Cardiac muscle cell (in vitro differentiated cells and primary cell): ENCODE data around the gene ABCA4. TPM values are rescaled to one million over a fixed set of nuclear protein-coding genes. Genes with fewer than 3 reads are reported as not detected.
A peak's percentile ranks its signal among the peaks of the same experiment; 100 is the strongest.

ENCODE experiments used
- DNase-seq, 2 donors: peaks; one replicate each; pipeline versions ENCODE4 v3.0.0 to v3.0.0-alpha.2; 2010 to 2017; ENCODE audit warnings: low read depth in 1 of 2, low spot score in 1 of 2
- H3K27ac ChIP-seq: fragments of 200-600 bp; sonication (generic); 2 replicates; pipeline ENCODE4 v1.5.1; 2016
- H3K27me3 ChIP-seq: fragments of 200-600 bp; sonication (generic); 2 replicates; pipeline ENCODE4 v1.6.0; 2016; ENCODE audit warnings: control low read depth
- H3K36me3 ChIP-seq: fragments of 200-600 bp; sonication (generic); 2 replicates; pipeline ENCODE4 v1.5.1; 2016; ENCODE audit warnings: control low read depth
- H3K4me1 ChIP-seq: fragments of 200-600 bp; sonication (generic); 2 replicates; pipeline ENCODE4 v1.8.1; 2017; ENCODE audit warnings: low read depth, mild to moderate bottlenecking, mixed run types
- H3K4me3 ChIP-seq: fragments of 200-600 bp; sonication (generic); 2 replicates; pipeline ENCODE4 v1.5.1; 2016; ENCODE audit warnings: mild to moderate bottlenecking
- H3K9me3 ChIP-seq: fragments of 200-600 bp; sonication (generic); 2 replicates; pipeline ENCODE4 v1.5.1; 2017; ENCODE audit warnings: low read depth, mild to moderate bottlenecking, control low read depth
- polyA plus RNA-seq: library from polyadenylated mRNA; unstranded; fragments of >200 nt; fragmentation: Nextera tagmentation; extraction: Ambion mirVana; gene quantifications from 2 replicates; pipeline ENCODE4 v1.2.1, GENCODE V29; 2016
- total RNA-seq: library from RNA; depleted of rRNA; stranded (reverse); fragments of >200 nt; gene quantifications from 2 replicates; pipeline ENCODE4 v1.2.3, GENCODE V29; 2016
- TF ChIP-seq, protein P1 (sequence below): IDR thresholded peaks from 2 replicates; pipeline ENCODE4 v1.5.1; 2012; ENCODE audit warnings: low read depth, mild to moderate bottlenecking, low read length

Gene ABCA4
- total and polyA plus RNA-seq, 2 experiments from 2014 or later = 0.15 TPM; not detected in 1

DNA sequence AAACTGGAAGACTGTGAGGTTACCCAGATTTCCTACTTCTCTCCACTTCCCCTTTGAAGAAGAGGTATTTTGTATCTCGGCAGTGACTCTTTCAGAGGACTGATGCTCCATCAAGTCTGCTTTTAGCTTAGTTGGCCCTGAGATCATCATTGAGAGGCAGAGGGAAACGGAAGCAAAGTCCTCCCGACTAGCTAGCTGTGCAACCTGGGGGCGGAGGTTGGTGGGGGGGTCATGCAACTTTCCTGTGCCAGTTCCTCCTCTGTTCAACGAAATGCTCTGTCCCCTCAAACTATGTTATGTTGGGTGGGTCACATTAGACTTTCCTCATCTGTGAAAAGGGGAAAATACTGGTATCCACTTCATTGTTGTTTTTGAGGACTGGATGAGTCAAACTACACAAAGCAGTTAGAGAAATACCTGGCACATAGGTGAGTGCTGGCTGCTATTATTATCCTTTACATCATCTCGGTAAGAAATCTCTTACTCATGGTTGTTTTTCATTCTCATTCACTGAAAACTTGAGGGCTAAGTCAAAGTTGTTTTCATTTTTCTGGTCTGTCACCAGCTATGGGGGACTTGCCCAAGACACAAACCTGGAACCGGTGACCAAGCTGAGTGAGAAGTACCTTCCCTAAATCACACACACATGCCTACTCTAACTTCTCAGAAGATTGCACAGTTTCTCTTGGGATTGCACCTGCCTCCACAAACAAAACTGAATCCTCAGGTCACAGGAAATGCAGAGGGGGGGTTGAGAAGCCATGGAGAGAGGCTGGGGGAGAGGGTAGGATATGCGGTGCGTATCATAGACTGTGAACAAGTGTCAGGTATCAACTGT is 83.3 kb downstream of the ABCA4 start:
- no peaks in the 10 kb centered on the region for H3K4me1 ChIP-seq
- no peaks in the 10 kb centered on the region for H3K9me3 ChIP-seq
- no peak overlapping the region for H3K27ac ChIP-seq
- H3K36me3 ChIP-seq = no peaks in the 10 kb centered on the region
- no peak for DNase-seq
- H3K27me3 ChIP-seq = no peaks in the 10 kb centered on the region
- no peak overlapping the region for H3K4me3 ChIP-seq
- TF ChIP-seq, protein P1, sequence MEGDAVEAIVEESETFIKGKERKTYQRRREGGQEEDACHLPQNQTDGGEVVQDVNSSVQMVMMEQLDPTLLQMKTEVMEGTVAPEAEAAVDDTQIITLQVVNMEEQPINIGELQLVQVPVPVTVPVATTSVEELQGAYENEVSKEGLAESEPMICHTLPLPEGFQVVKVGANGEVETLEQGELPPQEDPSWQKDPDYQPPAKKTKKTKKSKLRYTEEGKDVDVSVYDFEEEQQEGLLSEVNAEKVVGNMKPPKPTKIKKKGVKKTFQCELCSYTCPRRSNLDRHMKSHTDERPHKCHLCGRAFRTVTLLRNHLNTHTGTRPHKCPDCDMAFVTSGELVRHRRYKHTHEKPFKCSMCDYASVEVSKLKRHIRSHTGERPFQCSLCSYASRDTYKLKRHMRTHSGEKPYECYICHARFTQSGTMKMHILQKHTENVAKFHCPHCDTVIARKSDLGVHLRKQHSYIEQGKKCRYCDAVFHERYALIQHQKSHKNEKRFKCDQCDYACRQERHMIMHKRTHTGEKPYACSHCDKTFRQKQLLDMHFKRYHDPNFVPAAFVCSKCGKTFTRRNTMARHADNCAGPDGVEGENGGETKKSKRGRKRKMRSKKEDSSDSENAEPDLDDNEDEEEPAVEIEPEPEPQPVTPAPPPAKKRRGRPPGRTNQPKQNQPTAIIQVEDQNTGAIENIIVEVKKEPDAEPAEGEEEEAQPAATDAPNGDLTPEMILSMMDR = no peak

GRCh38 chr1:94036730-94037129 is 84.2 kb downstream of the ABCA4 start:
- Histone ChIP-seq H3K4me3 (no peak overlapping the region), H3K36me3 (no peaks in the 10 kb centered on the region), H3K27ac (no peak overlapping the region), H3K4me1 (peaks cover under 1% of the 10 kb centered on the region), H3K9me3 (no peaks in the 10 kb centered on the region), H3K27me3 (no peaks in the 10 kb centered on the region)
- TF ChIP-seq, protein P1 = no peak
- DNase-seq = peak in 1 of 2 donors; percentile 93

- TF ChIP-seq, protein P1 = no peak
- no peaks in the 10 kb centered on the region for H3K27me3 ChIP-seq
- H3K27ac ChIP-seq = no peak overlapping the region
- H3K9me3 ChIP-seq = no peaks in the 10 kb centered on the region
- no peaks in the 10 kb centered on the region for H3K36me3 ChIP-seq
- no peak overlapping the region for H3K4me3 ChIP-seq
- no peak for DNase-seq
- peaks cover 6% of the 10 kb centered on the region for H3K4me1 ChIP-seq
Observed at GRCh38 chr1:94033849-94034248, 87.1 kb downstream of the ABCA4 start.

DNA sequence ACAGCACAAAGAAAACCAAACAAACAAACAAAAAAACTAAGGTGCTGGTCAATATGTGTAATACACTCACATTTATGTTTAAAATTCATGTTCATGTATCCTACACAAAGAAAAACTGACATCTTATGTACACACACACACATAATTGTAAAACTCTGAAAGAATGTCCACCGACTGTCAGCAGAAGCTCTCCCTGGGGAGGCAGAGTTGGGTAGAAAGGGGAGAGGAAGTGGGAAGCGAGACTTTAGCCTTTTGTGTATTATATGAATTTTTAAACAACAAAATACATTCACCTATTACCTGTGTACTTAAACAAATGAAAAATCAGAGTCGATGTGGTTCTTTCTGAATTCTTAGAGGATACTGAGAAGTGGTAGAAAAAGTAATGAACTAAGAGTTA is 88.3 kb downstream of the ABCA4 start:
- H3K27ac ChIP-seq = no peak overlapping the region
- no peaks in the 10 kb centered on the region for H3K36me3 ChIP-seq
- TF ChIP-seq, protein P1 = no peak
- H3K27me3 ChIP-seq = no peaks in the 10 kb centered on the region
- no peak overlapping the region for H3K4me3 ChIP-seq
- DNase-seq = no peak
- H3K4me1 ChIP-seq = peaks cover 6% of the 10 kb centered on the region
- H3K9me3 ChIP-seq = no peaks in the 10 kb centered on the region

DNA sequence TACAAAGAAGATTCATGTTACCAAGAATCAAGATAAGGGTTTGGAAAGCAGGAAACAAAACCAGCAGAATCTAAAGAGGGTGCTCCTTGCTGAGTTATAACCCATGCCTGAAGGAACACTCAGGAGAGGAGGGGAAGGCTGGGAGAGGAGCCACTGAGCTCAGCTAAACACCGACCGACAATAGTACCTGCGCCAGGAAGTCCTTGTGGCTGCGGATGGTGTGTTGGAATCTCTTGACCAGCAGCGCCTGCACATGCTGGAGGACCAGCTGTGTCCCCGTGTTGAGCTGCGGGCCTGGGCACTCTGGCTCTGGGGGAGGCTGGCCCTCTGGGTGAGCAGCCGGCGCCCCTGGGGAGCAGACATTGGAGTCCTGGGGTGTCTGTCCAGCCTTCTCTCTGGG is 89.4 kb downstream of the ABCA4 start:
- TF ChIP-seq, protein P1 = no peak
- no peak for DNase-seq
- H3K9me3 ChIP-seq = no peaks in the 10 kb centered on the region
- H3K36me3 ChIP-seq = no peaks in the 10 kb centered on the region
- H3K27me3 ChIP-seq = no peaks in the 10 kb centered on the region
- peaks cover 6% of the 10 kb centered on the region for H3K4me1 ChIP-seq
- H3K27ac ChIP-seq = no peak overlapping the region
- no peak overlapping the region for H3K4me3 ChIP-seq
